Sigmoid colon (tissue), 7 donors: ENCODE results near the gene UMPS. TPM values are rescaled to one million over a fixed set of nuclear protein-coding genes. Genes with fewer than 3 reads are reported as not detected.
"Not testable (repeated sequence)": the region's sequence is repeated elsewhere in the genome, so short reads cannot be mapped to it uniquely, and the experiment has no call there.

Source experiments
- DNase-seq: peaks from one replicate; pipeline ENCODE4 v3.0.0-alpha.2; 2019
- H3K27ac ChIP-seq, 4 donors: fragments of 200-600 bp; sonication (generic); one replicate each; pipeline ENCODE4 v1.5.1; 2016 to 2019; ENCODE audit warnings: mild to moderate bottlenecking in 1 of 4
- H3K27me3 ChIP-seq, 3 donors: fragments of 200-600 bp; sonication (generic); one replicate each; pipeline ENCODE4 v1.5.1; 2019; ENCODE audit warnings: mild to moderate bottlenecking in 1 of 3
- H3K36me3 ChIP-seq, 4 donors: fragments of 200-600 bp; sonication (generic); one replicate each; pipeline ENCODE4 v1.5.1; 2016 to 2019
- H3K4me1 ChIP-seq, 4 donors: fragments of 200-600 bp; sonication (generic); one replicate each; pipeline ENCODE4 v1.5.1; 2017 to 2019
- H3K4me3 ChIP-seq, 4 donors: fragments of 200-600 bp; sonication (generic); one replicate each; pipeline ENCODE4 v1.5.1; 2017 to 2019; ENCODE audit warnings: mild to moderate bottlenecking in 2 of 4, moderate library complexity in 1 of 4
- H3K9me3 ChIP-seq, 4 donors: fragments of 200-600 bp in 3 of 4; sonication (generic) in 3 of 4; one replicate each; pipeline versions ENCODE4 v1.5.1 to v1.6.1; 2013 to 2019
- EP300 ChIP-seq, 4 donors: sonication (generic); formaldehyde crosslinking; IDR thresholded peaks; one replicate each; pipeline ENCODE4 v1.6.1; 2017; ENCODE audit warnings: antibody characterized with exemption in 4 of 4
- POLR2A ChIP-seq, 2 donors: fragments of 450-650 bp; IDR thresholded peaks; one replicate each; pipeline ENCODE4 v1.6.1; 2016; ENCODE audit warnings: antibody characterized with exemption in 2 of 2, mild to moderate bottlenecking in 2 of 2, moderate library complexity in 2 of 2
- POLR2AphosphoS5 ChIP-seq, 4 donors: sonication (generic); formaldehyde crosslinking; IDR thresholded peaks; one replicate each; pipeline ENCODE4 v1.6.1; 2017; ENCODE audit warnings: antibody characterized with exemption in 4 of 4
- WGBS, 2 donors: extraction: QIAGEN DNeasy Blood & Tissue Kit; methylation state at CpG; one replicate each; pipeline ENCODE4 v1.1.7; 2013; 5-methylcytosine and 5-hydroxymethylcytosine counted together
- intact Hi-C: fragments of 100-400 bp; cut with DNase I; formaldehyde crosslinking; loops from one replicate; pipeline ENCODE4 v1.15.1; 2023
- polyA plus RNA-seq, 3 donors: library from polyadenylated mRNA; stranded (reverse); fragments of 200-250 nt; gene quantifications; one replicate each; pipeline ENCODE4 v1.2.3, GENCODE V29; 2013
- total RNA-seq, 4 donors: library from RNA; depleted of rRNA; stranded (reverse); fragments of >200 nt; gene quantifications; one replicate each; pipeline ENCODE4 v1.1.0, GENCODE V29; 2016
- TF ChIP-seq, protein P1 (sequence below), 4 experiments: fragments of 450-650 bp in 3 of 4; fragments of 200-600 bp in 1 of 4; IDR thresholded peaks; one replicate each; pipeline ENCODE4 v1.5.1; 2016 to 2019; ENCODE audit warnings: antibody characterized with exemption in 4 of 4, mild to moderate bottlenecking in 3 of 4, moderate library complexity in 2 of 4
- donor health status: healthy with polysubstance abuse.
- donor health status: Bipolar disorder and iron deficiency.
- donor health status: healthy.

UMPS gene
- total and polyA plus RNA-seq, 7 donors, result 16.7 to 25.1 (median 20.3) TPM

GRCh38 chr3:124705552-124705951 is 24.7 kb upstream of the UMPS start:
- Histone ChIP-seq H3K4me1 (no peaks in the 10 kb centered on the region), H3K27me3 (no peaks in the 10 kb centered on the region), H3K36me3 (no peaks in the 10 kb centered on the region), H3K27ac (no peak overlapping the region), H3K4me3 (no peak overlapping the region), H3K9me3 (no peaks in the 10 kb centered on the region)
- DNase-seq, result no peak
- intact Hi-C loops, result no loop called here
- WGBS, 2 donors, result 93 to 94% methylated on average over 1 of the region's 1 CpG
- TF ChIP-seq POLR2AphosphoS5 (IDR thresholded peaks at IDR 0.05), result no peak
- TF ChIP-seq EP300 (IDR thresholded peaks at IDR 0.05), result no peak
- no peak for TF ChIP-seq POLR2A (IDR thresholded peaks at IDR 0.05)
- TF ChIP-seq, protein P1, sequence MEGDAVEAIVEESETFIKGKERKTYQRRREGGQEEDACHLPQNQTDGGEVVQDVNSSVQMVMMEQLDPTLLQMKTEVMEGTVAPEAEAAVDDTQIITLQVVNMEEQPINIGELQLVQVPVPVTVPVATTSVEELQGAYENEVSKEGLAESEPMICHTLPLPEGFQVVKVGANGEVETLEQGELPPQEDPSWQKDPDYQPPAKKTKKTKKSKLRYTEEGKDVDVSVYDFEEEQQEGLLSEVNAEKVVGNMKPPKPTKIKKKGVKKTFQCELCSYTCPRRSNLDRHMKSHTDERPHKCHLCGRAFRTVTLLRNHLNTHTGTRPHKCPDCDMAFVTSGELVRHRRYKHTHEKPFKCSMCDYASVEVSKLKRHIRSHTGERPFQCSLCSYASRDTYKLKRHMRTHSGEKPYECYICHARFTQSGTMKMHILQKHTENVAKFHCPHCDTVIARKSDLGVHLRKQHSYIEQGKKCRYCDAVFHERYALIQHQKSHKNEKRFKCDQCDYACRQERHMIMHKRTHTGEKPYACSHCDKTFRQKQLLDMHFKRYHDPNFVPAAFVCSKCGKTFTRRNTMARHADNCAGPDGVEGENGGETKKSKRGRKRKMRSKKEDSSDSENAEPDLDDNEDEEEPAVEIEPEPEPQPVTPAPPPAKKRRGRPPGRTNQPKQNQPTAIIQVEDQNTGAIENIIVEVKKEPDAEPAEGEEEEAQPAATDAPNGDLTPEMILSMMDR (IDR thresholded peaks at IDR 0.05), result no peak

DNA sequence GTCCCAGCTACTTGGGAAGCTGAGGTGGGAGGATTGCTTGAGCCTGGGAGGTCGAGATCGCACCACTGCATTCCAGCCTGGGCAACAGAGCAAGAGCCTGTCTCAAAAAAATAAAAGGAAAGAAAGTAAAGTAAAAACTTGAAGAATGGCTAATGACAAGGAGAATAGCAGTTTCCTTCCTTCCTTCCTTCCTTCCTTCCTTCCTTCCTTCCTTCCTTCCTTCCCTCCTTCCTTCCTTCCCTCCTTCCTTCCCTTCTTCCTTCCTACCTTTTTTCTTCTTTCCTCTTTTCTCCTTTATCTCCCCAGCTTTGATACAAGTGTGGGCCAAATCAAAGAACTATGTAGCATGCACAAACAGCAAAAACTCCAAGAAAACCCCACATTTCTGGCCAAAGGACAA is 23.0 kb upstream of the UMPS start:
- H3K4me1 ChIP-seq, H3K27me3 ChIP-seq, H3K27ac ChIP-seq, H3K36me3 ChIP-seq, intact Hi-C loops, H3K4me3 ChIP-seq, DNase-seq, H3K9me3 ChIP-seq: not testable (repeated sequence)
- 93 to 95% methylated on average over 2 of the region's 2 CpGs for WGBS, 2 donors

DNA sequence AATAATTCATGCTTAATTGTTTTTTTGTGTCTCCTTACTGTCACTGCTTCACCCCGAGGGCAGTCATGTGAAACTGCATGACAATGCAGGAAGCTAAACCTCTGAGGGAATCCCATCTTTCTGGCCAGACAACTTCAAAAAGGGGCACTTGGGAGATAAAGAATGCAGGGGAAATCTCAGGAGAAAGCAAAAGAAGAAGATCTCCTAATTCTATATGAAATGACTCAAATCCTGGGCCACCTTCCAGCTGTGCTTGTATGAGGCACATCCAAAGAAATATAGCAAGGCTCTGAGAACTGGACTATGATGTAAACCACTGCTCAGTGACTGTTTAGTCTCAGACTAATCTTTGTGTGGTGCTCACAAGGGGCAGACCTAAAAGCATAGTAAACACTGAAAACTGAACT is 22.6 kb upstream of the UMPS start:
- H3K4me3 ChIP-seq, result no peak overlapping the region
- H3K36me3 ChIP-seq, result no peaks in the 10 kb centered on the region
- H3K27ac ChIP-seq, result no peak overlapping the region
- intact Hi-C loops, result no loop called here
- H3K27me3 ChIP-seq, result no peaks in the 10 kb centered on the region
- WGBS, 2 donors, result 43 to 89% methylated on average over 1 of the region's 1 CpG
- DNase-seq, result no peak
- H3K4me1 ChIP-seq, result no peaks in the 10 kb centered on the region
- no peaks in the 10 kb centered on the region for H3K9me3 ChIP-seq
- TF ChIP-seq, protein P1 (IDR thresholded peaks at IDR 0.05), result no peak
- no peak for TF ChIP-seq POLR2AphosphoS5 (IDR thresholded peaks at IDR 0.05)

DNA sequence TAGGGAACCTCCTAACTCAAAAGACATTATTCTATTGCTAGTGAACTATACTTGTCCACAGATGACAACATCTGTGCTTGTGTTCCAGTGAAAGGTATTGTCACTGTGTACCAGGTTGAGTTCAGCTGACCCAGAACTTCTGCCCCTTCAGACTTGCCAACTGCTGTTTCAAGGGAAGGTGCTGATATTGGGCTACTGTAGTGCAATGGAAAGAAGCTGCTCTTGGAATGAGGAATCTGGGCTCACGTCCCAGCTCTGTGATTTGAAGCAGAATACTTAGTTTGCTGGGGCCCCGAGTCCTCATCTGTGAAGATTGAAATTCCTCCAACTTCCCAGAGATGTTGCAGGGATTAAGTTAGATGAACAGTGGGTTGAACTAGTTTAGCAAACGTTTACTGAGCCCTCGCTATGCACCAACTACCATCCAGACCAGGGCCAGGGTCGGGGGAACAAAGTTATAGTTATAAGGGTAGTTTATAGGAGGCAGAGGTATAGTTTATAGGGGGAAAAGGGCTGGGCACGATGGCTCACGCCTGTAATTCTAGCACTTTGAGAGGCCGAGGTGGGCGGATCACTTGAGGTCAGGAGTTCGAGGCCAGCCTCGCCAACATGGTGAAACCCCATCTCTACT is 15.9 kb upstream of the UMPS start:
- H3K4me3 ChIP-seq, result no peak overlapping the region
- 78 to 80% methylated on average over 11 of the region's 11 CpGs for whole genome bisulfite sequencing, 2 donors
- H3K27me3 ChIP-seq, result no peaks in the 10 kb centered on the region
- peaks cover 0 to 14% (median 12%) of the 10 kb centered on the region in 4 donors for H3K4me1 ChIP-seq
- H3K9me3 ChIP-seq, result no peaks in the 10 kb centered on the region
- no peak for DNase-seq
- intact Hi-C loops, result no loop called here
- no peak for TF ChIP-seq EP300 (IDR thresholded peaks at IDR 0.05)
- TF ChIP-seq, protein P1 (IDR thresholded peaks at IDR 0.05), result no peak
- TF ChIP-seq POLR2A (IDR thresholded peaks at IDR 0.05), result no peak
- TF ChIP-seq POLR2AphosphoS5 (IDR thresholded peaks at IDR 0.05), result no peak
- peak overlapping the region in 2 of 4 donors; percentile 8 to 20 for H3K27ac ChIP-seq
- H3K36me3 ChIP-seq, result no peaks in the 10 kb centered on the region

DNA sequence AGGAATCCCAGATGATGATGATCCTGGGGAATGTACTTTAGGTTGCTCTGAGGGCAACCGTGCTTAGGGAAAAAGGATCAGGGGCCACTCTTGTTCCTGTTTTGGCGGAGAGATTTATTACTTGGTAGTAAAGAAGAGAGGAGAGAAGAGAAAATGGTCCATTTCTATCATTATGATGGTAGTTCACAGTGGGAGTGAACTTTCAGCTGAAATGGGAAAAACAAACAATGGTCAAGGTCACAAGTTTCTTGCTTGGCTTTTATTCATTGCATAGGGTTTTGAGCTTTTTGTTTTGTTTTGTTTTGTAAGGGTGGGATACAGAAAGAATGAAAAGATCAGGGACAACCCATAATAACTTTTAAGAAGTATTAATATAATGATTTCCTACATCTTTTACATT is 7.7 kb upstream of the UMPS start:
- no peaks in the 10 kb centered on the region for H3K9me3 ChIP-seq
- no peak for TF ChIP-seq EP300 (IDR thresholded peaks at IDR 0.05)
- TF ChIP-seq, protein P1 (IDR thresholded peaks at IDR 0.05), result no peak
- TF ChIP-seq POLR2AphosphoS5 (IDR thresholded peaks at IDR 0.05), result no peak
- no peak for TF ChIP-seq POLR2A (IDR thresholded peaks at IDR 0.05)
- no peaks in the 10 kb centered on the region for H3K4me1 ChIP-seq
- H3K27ac ChIP-seq, result no peak overlapping the region
- peaks cover 0 to 3% (median 2%) of the 10 kb centered on the region in 3 donors for H3K27me3 ChIP-seq
- no peak for DNase-seq
- intact Hi-C loops, result no loop called here
- WGBS, 2 donors, result 55 to 75% methylated on average over 2 of the region's 2 CpGs
- no peaks in the 10 kb centered on the region for H3K36me3 ChIP-seq
- no peak overlapping the region for H3K4me3 ChIP-seq
